OCI-LY7 (cell line): ENCODE data around the gene ACBD6.

Experiments used
- EZH2phosphoT487 ChIP-seq: fragments of 200-600 bp; sonication (generic); IDR thresholded peaks from 2 replicates; pipeline ENCODE4 v1.6.1; 2018; ENCODE audit warnings: low read depth, borderline replicate concordance, mild to moderate bottlenecking, mixed run types, antibody characterized with exemption, low read length, moderate library complexity, mixed read lengths
- TF ChIP-seq, protein P1 (sequence below): fragments of 200-600 bp; sonication (generic); conservative IDR thresholded peaks from 2 replicates; pipeline ENCODE4 v1.5.1; 2014; ENCODE audit warnings: mild to moderate bottlenecking, antibody characterized with exemption, low read length, moderate library complexity, mixed read lengths

DNA sequence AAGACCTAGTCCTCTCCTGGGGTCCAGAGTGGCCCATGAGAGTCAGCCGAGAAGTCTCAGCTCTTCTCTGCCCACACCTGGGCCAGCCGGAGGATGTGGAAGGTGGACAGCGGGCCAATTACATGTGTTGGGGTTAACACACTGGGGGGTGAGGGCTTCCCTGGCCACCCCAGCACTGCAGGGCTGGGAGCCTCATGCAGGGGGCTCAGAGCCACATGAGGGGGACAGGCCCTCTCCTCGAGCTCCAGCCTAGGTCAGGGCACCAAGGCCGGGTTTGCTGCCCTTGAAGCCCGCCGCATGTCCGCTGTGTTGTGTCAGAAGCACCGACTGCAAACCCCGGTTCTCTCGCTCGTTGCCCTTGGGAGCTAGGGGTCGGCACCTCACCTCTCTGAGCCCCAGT lies 241.8 kb downstream of the ACBD6 start:
- TF ChIP-seq, protein P1, sequence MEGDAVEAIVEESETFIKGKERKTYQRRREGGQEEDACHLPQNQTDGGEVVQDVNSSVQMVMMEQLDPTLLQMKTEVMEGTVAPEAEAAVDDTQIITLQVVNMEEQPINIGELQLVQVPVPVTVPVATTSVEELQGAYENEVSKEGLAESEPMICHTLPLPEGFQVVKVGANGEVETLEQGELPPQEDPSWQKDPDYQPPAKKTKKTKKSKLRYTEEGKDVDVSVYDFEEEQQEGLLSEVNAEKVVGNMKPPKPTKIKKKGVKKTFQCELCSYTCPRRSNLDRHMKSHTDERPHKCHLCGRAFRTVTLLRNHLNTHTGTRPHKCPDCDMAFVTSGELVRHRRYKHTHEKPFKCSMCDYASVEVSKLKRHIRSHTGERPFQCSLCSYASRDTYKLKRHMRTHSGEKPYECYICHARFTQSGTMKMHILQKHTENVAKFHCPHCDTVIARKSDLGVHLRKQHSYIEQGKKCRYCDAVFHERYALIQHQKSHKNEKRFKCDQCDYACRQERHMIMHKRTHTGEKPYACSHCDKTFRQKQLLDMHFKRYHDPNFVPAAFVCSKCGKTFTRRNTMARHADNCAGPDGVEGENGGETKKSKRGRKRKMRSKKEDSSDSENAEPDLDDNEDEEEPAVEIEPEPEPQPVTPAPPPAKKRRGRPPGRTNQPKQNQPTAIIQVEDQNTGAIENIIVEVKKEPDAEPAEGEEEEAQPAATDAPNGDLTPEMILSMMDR: no peak
- TF ChIP-seq EZH2phosphoT487: no peak
